ENCODE data around the gene SYNM. TPM values are rescaled to one million over a fixed set of nuclear protein-coding genes. Genes with fewer than 3 reads are reported as not detected.

Gene SYNM
- total RNA-seq, 1 experiment from 2014 or later, result 3.3 TPM

GRCh38 chr15:99139276-99139675 lies 34.4 kb downstream of the SYNM start:
- ChIA-PET POLR2A (no interaction called here), RAD21 (ENCODE audit: low non-redundant PET in 1 of 2, low total read pairs in 2 of 2, uncharacterized antibody in 2 of 2, unreplicated experiment in 2 of 2) (no interaction called here), CTCF (no interaction called here)
- no peak for ATAC-seq
- H3K27ac ChIP-seq (ENCODE audit: low read depth, low read length), result no peak overlapping the region
- H3K4me1 ChIP-seq (ENCODE audit: control insufficient read depth in 1 of 2, insufficient read depth in 2 of 2, low read length in 2 of 2), result peaks cover 0 to 3% of the 10 kb centered on the region in 2 experiments; a peak in 1 of 4 replicates
- H3K9ac ChIP-seq (ENCODE audit: low read length), result no peak overlapping the region
- H3K27me3 ChIP-seq (ENCODE audit: insufficient read depth, low read length), result no peaks in the 10 kb centered on the region
- no peaks in the 10 kb centered on the region for H4K20me1 ChIP-seq (ENCODE audit: insufficient read depth)
- no peaks in the 10 kb centered on the region for H3K9me2 ChIP-seq (ENCODE audit: insufficient read depth)
- H3K36me3 ChIP-seq (ENCODE audit: control insufficient read depth in 1 of 2, insufficient read depth in 2 of 2, low read length in 2 of 2), result no peaks in the 10 kb centered on the region
- no peak overlapping the region for H3K4me3 ChIP-seq (replicated peaks in 1 of 2; ENCODE audit: low read depth in 1 of 2, low read length in 2 of 2)
- no peak overlapping the region for H2AFZ ChIP-seq (ENCODE audit: low read depth, low read length, poor library complexity, severe bottlenecking)
- intact Hi-C loops (cut with micrococcal nuclease), result no loop called here
- no peak for DNase-seq (ENCODE audit: low read depth, low spot score)
- no peak overlapping the region for H3K4me2 ChIP-seq (ENCODE audit: low read length)
- no peaks in the 10 kb centered on the region for H3K79me2 ChIP-seq (ENCODE audit: insufficient read depth, low read length)
- TF ChIP-seq SRF (IDR thresholded peaks at IDR 0.05; ENCODE audit: low read depth) (no peak), POLR2AphosphoS5 (IDR thresholded peaks at IDR 0.05; ENCODE audit: low read depth, low read length) (no peak), CBX3 (IDR thresholded peaks at IDR 0.05; ENCODE audit: low read depth) (no peak), EZH2phosphoT487 (IDR thresholded peaks at IDR 0.05; ENCODE audit: borderline replicate concordance) (no peak), FOSL1 (IDR thresholded peaks at IDR 0.05; ENCODE audit: low read depth) (no peak), POLR2A (IDR thresholded peaks at IDR 0.05; ENCODE audit: borderline replicate concordance, extremely low read depth, insufficient read depth, insufficient read length) (no peak), SIN3A (IDR thresholded peaks at IDR 0.05; ENCODE audit: low read depth) (no peak), ZFX (IDR thresholded peaks at IDR 0.05) (no peak), TCF7L2 (IDR thresholded peaks at IDR 0.05; ENCODE audit: borderline replicate concordance, extremely low read depth, insufficient read depth, insufficient read length) (no peak), CTCF (IDR thresholded peaks at IDR 0.05 in 2 of 3, conservative IDR thresholded peaks at IDR 0.05 in 1 of 3; ENCODE audit: borderline replicate concordance in 1 of 3, insufficient read depth in 1 of 3, low read depth in 2 of 3, low read length in 2 of 3) (no peak), ZNF274 (IDR thresholded peaks at IDR 0.05; ENCODE audit: low read depth, low read length) (no peak), ZBTB33 (IDR thresholded peaks at IDR 0.05; ENCODE audit: extremely low read depth, insufficient replicate concordance, low read length) (no peak), ATF3 (IDR thresholded peaks at IDR 0.05) (no peak), EZH2 (IDR thresholded peaks at IDR 0.05) (no peak), YY1 (IDR thresholded peaks at IDR 0.05; ENCODE audit: extremely low read depth, insufficient replicate concordance, low read depth, low read length) (no peak), RAD21 (IDR thresholded peaks at IDR 0.05; ENCODE audit: low read depth) (no peak), ELF1 (IDR thresholded peaks at IDR 0.05; ENCODE audit: borderline replicate concordance, low read depth) (no peak), REST (IDR thresholded peaks at IDR 0.05; ENCODE audit: low read depth) (no peak), JUND (IDR thresholded peaks at IDR 0.05) (no peak)
- no peaks in the 10 kb centered on the region for H3K9me3 ChIP-seq (ENCODE audit: control insufficient read depth in 1 of 2, insufficient read depth in 1 of 2, low read depth in 1 of 2, low read length in 2 of 2)
- BruUV-seq (replicated peaks), result no TSS peak

Data from HCT116 (cell line).